ENCODE results near the gene RAP2B.

- TF ChIP-seq CTCF (IDR thresholded peaks at IDR 0.05; ENCODE audit: insufficient read depth, low read length) = no peak
- TF ChIP-seq POLR2AphosphoS5 (IDR thresholded peaks at IDR 0.05; ENCODE audit: low read depth) = no peak
- TF ChIP-seq REST (IDR thresholded peaks at IDR 0.05; ENCODE audit: insufficient replicate concordance, low read depth) = no peak
- TF ChIP-seq SPI1 (IDR thresholded peaks at IDR 0.05; ENCODE audit: borderline replicate concordance, low read depth) = no peak
Measured at GRCh38 chr3:153195349-153195879, 33.4 kb downstream of the RAP2B start.

Data from HL-60 (cell line).